ENCODE results near the gene TEAD1. TPM values are rescaled to one million over a fixed set of nuclear protein-coding genes. Genes with fewer than 3 reads are reported as not detected.

TEAD1 gene
- total and polyA plus RNA-seq, 9 of the 15 experiments (the other 6 are each of a cell fraction or from before 2014, with no cell fraction given): 1.7 to 17.7 (median 10.8) TPM

DNA sequence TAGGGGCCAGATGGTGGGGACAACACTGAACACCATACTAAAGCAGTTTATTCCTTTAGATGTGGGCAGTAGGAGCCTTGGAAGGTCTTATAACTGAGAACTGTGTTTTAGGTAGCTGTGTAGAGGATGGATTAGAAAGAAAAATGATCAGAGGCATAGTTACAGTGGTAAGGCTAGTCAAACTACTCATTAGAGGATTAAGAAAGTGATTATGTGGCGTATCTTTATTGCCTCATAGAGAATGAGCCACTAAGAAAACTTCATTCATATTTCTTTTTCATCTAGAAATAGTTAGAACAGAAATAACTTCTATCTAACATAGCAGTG is 179.1 kb downstream of the TEAD1 start:
- in situ Hi-C loops (cut with MboI) (no loop called here), intact Hi-C loops (cut with micrococcal nuclease) (no loop called here)
- H3K27ac ChIP-seq (ENCODE audit: extremely low read depth, low read depth, low read length): peak overlapping the region; percentile 69
- TF ChIP-seq HBP1 (CRISPR knock-in tag; IDR thresholded peaks at IDR 0.05) (no peak), CEBPG (CRISPR knock-in tag; IDR thresholded peaks at IDR 0.05) (no peak), CEBPG (tag; conservative IDR thresholded peaks at IDR 0.05 in 1 of 2, IDR thresholded peaks at IDR 0.05 in 1 of 2) (0 out of 4 replicates have a peak, but pooled peaks of 1 of the 2 experiments have one; percentile 26), ADNP (tag; IDR thresholded peaks at IDR 0.05) (no peak), ZFP36 (IDR thresholded peaks at IDR 0.05; ENCODE audit: low read depth, low read length, partially characterized antibody) (no peak), JUND (IDR thresholded peaks at IDR 0.05; ENCODE audit: borderline replicate concordance, low read depth, low read length) (no peak), JUND (tag; IDR thresholded peaks at IDR 0.05; ENCODE audit: borderline replicate concordance, low read depth, low read length) (no peak), PHTF2 (CRISPR knock-in tag; IDR thresholded peaks at IDR 0.05) (0 out of 2 replicates have a peak, but pooled peaks have one; percentile 64), FOXJ2 (tag; IDR thresholded peaks at IDR 0.05) (peak; percentile 78; the same call in 1 of the 2 replicates), NUFIP1 (IDR thresholded peaks at IDR 0.05; ENCODE audit: partially characterized antibody) (no peak), ZNF778 (CRISPR knock-in tag; IDR thresholded peaks at IDR 0.05) (no peak)
- peak overlapping the region in 1 of 2 experiments; percentile 47; a peak in 2 of 4 replicates for H3K9ac ChIP-seq (ENCODE audit: insufficient read depth in 1 of 2, low read depth in 2 of 2, low read length in 2 of 2)
- peak overlapping the region; percentile 28; the same call in 1 of the 2 replicates for H2AFZ ChIP-seq (ENCODE audit: low read depth, low read length)
- no peak overlapping the region for H3K4me3 ChIP-seq
- ATAC-seq: peak; percentile 23
- no peak for DNase-seq (ENCODE audit: extremely low read depth in 1 of 4, low spot score in 3 of 4)
- 0% methylated on average over 1 of the region's 1 CpG for WGBS (ENCODE audit: insufficient coverage, low coverage, missing lambda C conversion rate)
- no peaks in the 10 kb centered on the region for H3K36me3 ChIP-seq (ENCODE audit: control insufficient read depth, insufficient read depth, low read length)
- H3K79me2 ChIP-seq (ENCODE audit: control insufficient read depth, insufficient read depth, low read length): peaks cover 36% of the 10 kb centered on the region
- POLR2A ChIA-PET: interaction anchor here (0.9 to 1.5 kb wide), 3 partner anchors 12 to 27 kb away, joined by 3 to 4 read pairs (median 3); no protein-coding TSS in a partner anchor
- no peaks in the 10 kb centered on the region for H4K20me1 ChIP-seq (replicated peaks; ENCODE audit: control insufficient read depth, insufficient read depth, low read length)
- CTCF ChIA-PET (ENCODE audit: low intra/inter-chr PET ratio): no interaction called here
- peak overlapping the region; percentile 67 for H3K4me2 ChIP-seq (ENCODE audit: insufficient read depth, low read length)
- H3K4me1 ChIP-seq (replicated peaks in 1 of 2; ENCODE audit: control insufficient read depth in 2 of 2, insufficient read depth in 2 of 2, low read length in 2 of 2): peaks cover 36 to 52% of the 10 kb centered on the region in 2 experiments
- H3K27me3 ChIP-seq (ENCODE audit: control insufficient read depth in 2 of 2, insufficient read depth in 2 of 2, low read length in 2 of 2): no peaks in the 10 kb centered on the region
- no peak for FAIRE-seq
- no peaks in the 10 kb centered on the region for H3K9me1 ChIP-seq (ENCODE audit: control insufficient read depth, insufficient read depth, low read length)
- H3K9me3 ChIP-seq (replicated peaks; ENCODE audit: control insufficient read depth, insufficient read depth, low read depth, low read length): no peaks in the 10 kb centered on the region
- no TSS peak for BruUV-seq (replicated peaks)
